ENCODE measurements around the gene HEY2.

Gene HEY2

DNA sequence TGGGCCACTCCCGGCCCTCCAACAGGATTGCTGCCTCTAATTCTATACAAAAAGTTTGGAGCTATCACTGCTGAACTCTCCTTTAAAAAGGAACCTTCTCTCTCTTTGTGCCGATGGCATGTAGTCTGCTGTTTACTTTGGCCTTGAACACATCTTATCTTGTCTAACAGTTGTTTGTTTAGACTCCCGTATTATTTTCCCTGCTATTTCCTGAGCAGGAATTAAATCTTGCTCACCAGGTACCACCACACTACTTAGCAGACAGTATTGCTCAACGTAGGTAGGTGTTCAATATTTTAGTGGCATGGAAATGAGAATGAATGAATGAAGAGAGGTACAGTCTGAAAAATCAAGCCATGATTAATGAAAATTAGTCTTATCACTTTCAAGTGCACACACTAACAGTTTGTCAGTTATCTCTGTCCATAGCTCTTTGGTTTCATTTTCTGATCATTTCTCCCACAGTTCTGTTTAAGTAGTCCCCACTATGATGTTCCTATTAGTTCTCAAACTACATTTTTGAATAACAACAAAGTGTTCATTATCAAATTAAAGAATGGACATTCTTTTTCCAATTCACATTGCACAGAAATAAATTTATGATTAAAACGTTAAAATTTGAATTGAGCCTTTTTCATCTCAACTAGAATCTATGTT lies 6.8 kb upstream of the HEY2 start:
- no peak for DNase-seq (ENCODE audit: low read depth, low spot score)

DNA sequence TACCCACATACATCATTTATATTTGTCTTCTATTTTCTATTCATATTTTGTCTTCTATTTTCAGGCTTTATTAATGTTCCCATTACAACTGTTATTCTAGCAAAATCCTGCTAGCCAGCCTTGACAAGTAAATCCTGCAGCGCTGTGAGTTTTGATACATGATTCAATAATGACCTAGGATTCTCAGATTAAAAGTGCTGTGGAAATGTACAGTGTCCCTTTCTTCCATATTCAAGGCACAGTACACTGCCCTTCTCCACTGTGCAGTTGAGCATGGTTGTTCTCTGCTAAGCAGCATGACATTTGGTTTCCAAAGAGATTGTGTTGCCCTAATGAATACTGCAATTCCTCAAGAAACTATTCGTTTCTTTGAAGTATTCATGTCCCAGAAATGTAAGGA lies 5.8 kb upstream of the HEY2 start:
- DNase-seq (ENCODE audit: low read depth, low spot score): no peak
- no peak overlapping the region for H3K27ac ChIP-seq

More for the DNA sequence above, 6.8 kb upstream of the HEY2 start:
- no peak overlapping the region for H3K27ac ChIP-seq

DNA sequence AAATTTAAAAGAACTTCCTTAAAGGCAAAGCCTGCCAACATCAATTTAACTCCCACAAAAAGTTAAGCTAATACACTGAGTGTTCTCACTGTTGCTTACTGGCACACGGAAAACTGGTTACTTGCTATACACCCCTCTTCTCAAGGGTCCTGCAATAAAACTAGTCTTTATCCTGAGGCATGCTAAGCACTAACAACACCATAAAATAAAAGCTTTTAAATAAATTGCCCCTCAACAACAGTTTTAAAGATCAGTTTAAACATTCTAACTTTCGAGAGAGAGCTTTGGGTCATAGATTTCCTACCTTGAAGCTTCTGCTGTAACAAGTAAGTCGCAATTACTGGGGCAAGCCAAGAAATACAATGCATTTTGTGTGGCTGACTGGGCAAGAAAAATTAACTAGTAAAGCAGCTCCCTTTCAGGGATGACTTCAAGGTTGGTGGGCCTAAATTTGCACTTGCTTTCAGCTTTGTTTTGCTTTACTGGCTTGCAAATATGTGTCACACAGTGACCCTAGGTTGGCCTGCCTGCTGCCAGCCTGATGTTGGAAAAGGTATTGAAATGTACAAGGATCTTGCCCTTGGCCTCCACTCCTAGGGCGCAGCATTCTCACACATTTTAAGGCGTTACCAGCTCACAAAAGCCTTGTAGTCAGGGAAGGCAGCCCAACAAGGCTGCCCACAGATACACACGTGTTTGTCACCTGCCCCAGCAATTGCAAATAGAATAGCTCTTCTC lies 4.0 kb upstream of the HEY2 start:
- no peak for DNase-seq (ENCODE audit: low read depth, low spot score)
- no peak overlapping the region for H3K27ac ChIP-seq

DNA sequence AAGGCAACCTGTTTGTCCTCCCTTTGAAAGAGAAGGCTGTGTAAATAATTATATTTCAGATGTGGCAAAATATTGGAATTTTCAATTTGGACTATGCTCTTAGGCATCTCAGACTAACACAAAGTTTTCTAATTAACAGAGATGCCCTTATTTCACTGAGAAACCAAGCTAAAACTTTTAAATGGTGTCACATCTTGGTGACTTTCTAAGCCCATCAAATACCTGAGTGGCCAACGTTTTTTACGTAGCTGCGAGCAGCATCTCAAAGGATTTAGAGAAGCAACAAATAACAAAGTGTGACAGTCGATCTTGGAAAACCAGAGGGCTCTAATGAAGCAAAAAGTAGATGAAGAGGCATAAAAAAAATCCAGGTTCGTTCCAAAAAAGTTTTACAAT lies 3.4 kb upstream of the HEY2 start:
- DNase-seq (ENCODE audit: low read depth, low spot score): no peak
- H3K27ac ChIP-seq: no peak overlapping the region

DNA sequence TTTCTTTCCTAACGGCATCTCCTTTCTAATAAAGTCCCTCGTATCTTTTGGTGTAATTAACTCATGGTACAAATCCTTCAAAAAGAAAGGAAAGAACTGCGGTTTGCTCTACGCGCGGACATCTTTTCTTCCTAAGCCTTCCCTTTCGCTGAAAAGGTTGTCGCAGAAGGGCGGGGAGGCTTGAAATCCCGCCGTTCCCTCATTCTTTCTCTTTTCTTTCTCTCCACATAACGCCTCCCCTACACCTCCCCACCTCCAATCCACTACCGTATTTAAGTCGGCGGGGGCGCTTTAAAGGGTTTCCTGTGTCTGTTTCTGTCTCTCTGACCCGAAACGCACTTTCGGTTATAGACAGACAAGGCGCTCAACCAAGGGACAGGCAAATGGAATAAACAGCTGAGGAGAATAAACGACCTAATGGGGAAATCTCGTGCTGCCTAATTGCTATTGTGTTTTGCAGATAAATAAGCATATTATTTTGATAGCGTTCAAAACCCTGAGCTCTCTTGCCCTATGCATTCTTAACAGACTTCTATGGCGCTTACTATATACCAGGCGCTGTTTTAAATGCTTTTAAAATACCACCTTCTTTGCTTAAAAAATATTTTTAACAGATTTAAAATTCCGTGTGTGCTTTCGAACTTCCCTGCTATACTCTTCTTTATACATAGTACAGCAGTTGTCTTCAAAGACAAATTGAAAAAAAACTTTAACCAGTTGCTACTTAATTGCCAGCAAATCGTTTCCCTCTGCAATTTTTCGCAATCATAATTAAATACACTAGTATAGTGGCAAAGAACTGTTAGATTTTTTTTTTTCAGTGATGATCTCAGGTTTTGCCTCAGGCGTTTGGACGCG lies 2.5 kb upstream of the HEY2 start:
- DNase-seq (ENCODE audit: low read depth, low spot score): no peak
- no peak overlapping the region for H3K27ac ChIP-seq

DNA sequence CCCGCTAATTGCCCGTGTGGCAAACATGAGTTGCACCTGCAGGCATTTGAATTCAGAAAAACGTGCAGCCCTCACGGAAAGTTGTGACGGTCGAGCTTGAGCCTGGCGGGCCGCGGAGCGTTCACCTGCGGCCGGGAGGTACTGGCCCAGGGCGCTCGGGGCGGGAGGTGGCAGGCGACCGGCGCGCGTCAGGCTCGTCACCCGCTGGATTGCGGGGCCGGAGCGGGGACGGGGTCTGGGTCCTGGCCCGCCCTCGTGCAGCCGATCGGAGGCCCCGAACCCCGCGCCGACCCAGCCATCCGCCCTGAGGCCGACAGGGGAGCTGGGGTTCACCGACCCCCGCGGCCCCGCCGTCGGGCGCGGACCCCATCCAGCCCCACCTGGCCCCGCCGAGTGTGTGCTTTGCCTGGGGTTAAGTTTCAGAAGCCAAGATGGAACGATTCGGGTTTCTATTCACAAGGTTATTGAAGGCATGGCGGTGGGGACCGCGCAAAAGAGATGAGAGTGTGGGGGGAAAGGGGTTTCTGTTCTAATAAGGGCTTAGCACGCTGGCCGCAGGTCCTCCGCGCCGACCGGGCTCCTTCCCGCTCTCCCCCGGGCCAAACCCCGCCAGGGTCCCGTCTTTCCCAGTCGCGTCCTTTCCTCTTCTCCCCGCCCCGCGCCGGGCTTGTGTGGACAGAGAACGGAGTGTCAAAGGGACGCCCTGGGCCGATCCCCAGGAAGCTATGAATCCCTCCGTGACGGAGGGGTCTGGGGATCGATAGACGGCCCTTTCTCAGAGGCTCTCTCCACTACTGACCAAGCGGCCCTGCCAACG lies 1.6 kb upstream of the HEY2 start:
- no peak overlapping the region for H3K27ac ChIP-seq
- no peak for DNase-seq (ENCODE audit: low read depth, low spot score)

DNA sequence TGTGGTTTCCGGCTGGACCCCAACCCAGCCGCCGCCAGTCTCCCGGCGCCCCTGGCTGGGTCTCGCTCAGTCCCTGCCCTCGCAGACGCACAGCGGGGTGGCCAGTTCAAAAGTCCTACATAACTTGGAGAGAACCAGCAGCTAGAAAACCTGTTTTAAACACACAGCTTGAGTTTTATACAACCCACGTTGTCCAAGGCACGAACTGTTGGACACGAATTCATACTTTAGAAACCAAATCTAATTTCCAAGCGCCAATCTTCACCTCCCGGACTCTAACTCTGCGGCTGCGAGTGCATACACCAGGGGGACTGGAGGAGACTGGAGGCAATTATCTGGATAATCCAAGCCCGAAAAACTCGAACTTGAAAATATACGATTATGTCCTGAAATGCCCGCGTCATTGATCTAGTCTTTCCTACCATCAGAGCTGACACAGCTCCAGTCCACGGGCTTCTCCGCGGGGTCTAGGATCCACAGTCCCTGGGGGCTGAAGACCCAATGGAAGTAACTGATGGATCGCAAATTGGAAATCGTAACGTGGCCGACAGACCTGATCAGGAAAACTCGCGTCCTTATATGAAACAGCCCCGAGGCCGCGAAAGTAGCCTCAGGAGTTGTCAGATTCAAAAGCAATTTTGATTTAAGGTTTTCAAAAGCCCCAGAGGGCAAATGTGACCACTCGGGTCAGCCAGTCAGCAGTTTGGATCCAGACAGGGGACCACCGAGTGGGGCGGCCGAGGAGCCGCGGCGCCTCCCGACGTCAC lies 843 bp upstream of the HEY2 start:
- DNase-seq (ENCODE audit: low read depth, low spot score): no peak
- no peak overlapping the region for H3K27ac ChIP-seq

DNA sequence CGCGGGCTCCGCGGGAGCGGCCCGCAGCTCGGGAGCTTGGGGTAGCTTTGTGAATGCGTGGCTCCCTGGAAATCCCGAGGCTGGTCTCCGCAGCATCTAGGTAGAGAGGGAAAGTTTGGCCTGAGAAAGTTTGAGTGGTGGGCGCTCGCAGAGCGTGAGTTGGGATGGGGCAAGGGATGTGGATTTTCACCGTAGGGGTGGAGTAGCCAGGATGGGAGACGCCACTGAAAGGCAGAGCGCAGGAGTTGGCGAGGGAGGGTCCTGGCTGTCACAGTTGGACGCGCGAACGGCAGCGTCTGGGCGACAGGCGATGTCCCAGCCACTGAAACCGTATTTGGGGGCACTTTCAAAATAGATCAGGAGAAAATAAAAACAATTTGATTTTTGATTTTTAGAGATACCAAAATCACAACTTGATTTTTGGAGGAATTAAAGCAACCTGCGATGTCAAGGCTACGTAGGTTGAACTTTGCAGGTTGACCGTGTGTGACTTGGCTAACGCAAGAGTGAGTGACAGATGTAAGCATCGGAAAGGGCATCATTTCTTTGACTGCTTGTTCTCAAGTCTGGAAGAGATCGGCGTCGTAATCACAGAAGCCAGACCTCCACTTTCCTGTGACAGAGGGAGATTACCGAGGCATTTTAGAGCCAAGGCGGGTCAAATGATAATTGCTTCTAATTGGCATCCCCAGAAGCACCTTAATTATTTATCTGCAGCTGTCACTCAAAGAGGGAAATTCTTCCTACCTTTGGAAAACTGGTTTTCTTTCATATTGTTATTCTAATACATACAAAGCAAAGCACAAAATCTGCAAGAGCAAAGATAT lies 646 bp downstream of the HEY2 start:
- no peak for DNase-seq (ENCODE audit: low read depth, low spot score)
- H3K27ac ChIP-seq: no peak overlapping the region

DNA sequence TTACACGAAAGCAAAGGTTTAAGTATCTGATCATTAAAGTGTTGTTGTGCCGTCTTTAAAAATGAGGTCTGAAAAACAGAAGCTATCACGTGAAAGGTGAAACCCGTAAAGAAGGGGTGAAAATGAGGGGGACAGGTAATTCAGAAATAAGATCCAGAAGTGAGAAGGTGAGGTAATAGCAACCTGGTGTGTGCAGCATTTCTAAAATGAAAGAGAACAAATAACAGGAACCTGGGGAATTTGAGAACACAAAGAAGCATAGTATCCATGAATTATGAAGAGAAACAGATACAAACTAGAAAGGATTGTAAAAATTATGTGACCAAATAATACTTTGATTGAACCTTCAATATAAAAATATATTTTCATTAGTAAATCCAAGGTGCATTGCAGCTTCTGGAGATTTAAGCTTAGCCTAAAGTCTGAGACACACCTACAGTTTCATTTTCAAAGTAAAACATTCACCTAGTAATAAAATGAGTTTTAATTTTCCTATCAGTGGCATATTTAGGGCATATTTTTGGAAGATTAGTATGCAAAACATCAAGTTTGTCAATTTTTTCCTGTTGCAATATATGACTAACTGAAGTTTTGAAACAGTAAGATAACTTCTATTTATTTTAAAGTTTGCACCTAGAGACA lies 1.4 kb downstream of the HEY2 start:
- H3K27ac ChIP-seq: no peak overlapping the region

DNA sequence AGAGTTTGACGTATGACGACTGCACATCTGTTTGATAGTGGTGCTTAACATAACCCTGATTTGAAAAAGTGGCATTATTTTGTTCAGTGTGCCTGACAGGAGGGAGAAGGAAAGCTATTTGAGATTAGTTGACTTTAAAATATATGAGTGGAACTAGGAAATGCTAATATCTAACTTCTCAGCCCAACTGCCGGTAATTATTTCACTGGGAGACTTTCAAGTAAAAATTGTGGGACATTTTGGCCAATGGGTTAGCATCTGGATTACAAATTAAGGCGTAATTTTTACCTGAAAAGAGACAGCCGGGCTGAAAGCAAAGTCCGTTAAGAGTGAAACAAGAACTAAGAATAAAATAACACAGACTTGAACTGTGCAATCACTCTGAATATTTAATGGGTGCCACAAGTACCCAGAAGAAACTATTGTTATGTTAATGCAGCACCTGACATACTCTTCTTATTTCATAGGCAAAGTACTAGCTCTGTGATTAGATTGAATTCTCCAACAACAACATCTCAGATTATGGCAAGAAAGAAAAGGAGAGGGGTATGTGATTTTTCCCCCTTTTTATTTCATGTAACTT lies 2.0 kb downstream of the HEY2 start:
- no peak for DNase-seq (ENCODE audit: low read depth, low spot score)
- H3K27ac ChIP-seq: no peak overlapping the region

More for the DNA sequence above, 1.4 kb downstream of the HEY2 start:
- no peak for DNase-seq (ENCODE audit: low read depth, low spot score)

DNA sequence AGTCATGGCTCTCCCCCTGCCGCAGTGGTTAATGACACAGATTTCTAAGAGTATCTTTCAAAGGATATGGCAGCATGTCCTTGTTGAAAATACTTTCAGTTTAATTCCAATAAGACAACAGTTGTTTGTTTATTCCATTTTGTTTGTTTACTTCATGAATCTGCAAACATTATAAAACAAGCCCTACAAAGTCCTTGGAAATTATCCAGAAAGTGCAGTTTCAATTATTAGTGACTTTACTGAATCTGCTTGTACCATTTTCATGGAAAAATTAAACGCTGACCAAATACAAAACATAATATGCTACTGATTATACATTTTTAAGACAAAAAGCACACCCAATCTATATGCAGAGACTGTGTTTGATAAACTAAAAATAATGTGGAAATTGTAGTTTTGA lies 3.3 kb downstream of the HEY2 start:
- no peak for DNase-seq (ENCODE audit: low read depth, low spot score)

DNA sequence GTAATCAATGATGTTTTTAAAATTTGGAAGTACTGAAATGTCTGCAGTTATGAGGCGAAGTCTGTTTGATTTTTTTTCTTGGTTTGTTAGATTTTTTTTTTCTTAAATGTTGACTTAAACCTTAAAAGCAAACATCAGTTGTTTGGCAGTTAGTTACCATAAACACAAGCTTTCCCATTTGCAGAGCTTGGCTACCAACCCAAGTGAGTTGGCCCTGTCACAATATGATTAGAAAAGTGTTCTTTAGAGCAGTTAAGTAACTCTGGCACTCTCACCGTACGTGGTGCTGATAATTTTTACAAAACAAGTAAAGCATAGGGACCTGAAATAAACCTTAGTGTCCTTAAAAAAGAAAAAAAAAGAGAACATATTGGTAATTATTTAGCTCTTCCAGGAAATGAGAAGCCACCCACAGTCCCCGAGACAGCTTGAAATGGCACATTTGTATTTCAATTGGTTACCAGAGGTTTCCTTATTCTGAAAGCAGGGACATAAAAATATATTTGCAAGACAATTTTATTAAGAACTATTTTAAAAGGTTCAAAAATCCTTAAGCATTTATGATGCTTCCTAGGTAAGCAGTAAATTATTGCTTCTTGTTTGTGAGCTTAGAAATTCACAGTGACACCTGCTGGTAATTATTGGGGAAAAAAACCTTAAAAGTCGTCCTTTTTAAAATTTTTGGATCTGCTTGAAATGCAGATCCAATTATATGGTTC lies 3.9 kb downstream of the HEY2 start:
- DNase-seq (ENCODE audit: low read depth, low spot score): no peak
- no peak overlapping the region for H3K27ac ChIP-seq

More for the DNA sequence above, 3.3 kb downstream of the HEY2 start:
- H3K27ac ChIP-seq: no peak overlapping the region

DNA sequence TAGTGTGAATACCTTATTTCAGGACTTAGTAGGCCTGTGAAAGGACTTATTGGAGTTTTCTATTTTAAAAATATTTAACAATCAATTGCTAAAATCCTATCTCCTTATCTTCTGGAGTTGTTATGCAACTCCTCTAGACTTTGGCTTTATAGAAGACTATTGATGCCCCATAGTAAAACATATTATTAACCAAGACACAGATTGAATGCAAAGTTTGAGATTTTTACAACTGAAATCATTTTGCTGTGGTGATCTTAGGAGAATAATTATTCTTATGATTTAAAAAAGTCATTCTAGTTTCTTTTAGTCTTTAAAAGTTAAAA lies 4.5 kb downstream of the HEY2 start:
- no peak overlapping the region for H3K27ac ChIP-seq
- no peak for DNase-seq (ENCODE audit: low read depth, low spot score)

DNA sequence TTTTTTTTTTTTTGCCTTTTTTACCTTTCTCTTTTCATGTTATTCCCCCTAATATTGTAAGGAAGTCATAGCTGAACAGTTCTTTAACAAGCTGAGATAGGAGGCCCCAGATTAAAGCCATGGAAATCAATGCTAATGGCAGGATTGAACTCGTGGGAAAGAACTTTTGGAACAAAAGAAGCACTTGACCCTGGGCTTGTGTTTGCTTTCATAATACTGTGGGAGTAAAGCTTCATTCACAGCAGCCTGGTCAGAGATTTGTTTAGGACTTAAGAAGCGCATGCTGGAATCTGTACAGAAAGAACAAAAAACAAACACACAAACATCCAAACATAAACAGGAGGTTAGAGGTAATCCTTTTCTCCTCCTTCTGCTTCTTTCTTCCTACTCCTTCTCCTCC lies 5.1 kb downstream of the HEY2 start:
- no peak overlapping the region for H3K27ac ChIP-seq
- DNase-seq (ENCODE audit: low read depth, low spot score): no peak

DNA sequence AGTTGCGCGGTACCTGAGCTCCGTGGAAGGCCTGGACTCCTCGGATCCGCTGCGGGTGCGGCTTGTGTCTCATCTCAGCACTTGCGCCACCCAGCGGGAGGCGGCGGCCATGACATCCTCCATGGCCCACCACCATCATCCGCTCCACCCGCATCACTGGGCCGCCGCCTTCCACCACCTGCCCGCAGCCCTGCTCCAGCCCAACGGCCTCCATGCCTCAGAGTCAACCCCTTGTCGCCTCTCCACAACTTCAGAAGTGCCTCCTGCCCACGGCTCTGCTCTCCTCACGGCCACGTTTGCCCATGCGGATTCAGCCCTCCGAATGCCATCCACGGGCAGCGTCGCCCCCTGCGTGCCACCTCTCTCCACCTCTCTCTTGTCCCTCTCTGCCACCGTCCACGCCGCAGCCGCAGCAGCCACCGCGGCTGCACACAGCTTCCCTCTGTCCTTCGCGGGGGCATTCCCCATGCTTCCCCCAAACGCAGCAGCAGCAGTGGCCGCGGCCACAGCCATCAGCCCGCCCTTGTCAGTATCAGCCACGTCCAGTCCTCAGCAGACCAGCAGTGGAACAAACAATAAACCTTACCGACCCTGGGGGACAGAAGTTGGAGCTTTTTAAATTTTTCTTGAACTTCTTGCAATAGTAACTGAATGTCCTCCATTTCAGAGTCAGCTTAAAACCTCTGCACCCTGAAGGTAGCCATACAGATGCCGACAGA lies 9.9 kb downstream of the HEY2 start:
- no peak overlapping the region for H3K27ac ChIP-seq
- DNase-seq (ENCODE audit: low read depth, low spot score): no peak

DNA sequence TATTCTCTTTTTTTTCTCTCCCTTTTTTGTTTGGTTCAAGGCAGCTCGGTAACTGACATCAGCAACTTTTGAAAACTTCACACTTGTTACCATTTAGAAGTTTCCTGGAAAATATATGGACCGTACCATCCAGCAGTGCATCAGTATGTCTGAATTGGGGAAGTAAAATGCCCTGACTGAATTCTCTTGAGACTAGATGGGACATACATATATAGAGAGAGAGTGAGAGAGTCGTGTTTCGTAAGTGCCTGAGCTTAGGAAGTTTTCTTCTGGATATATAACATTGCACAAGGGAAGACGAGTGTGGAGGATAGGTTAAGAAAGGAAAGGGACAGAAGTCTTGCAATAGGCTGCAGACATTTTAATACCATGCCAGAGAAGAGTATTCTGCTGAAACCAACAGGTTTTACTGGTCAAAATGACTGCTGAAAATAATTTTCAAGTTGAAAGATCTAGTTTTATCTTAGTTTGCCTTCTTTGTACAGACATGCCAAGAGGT lies 10.6 kb downstream of the HEY2 start:
- no peak overlapping the region for H3K27ac ChIP-seq
- DNase-seq (ENCODE audit: low read depth, low spot score): no peak
